A549 treated with Mapracorat at 1 μM for 4 hours (cell line): ENCODE results near the gene ZBTB45. TPM values are rescaled to one million over a fixed set of nuclear protein-coding genes. Genes with fewer than 3 reads are reported as not detected.

ENCODE experiments used
- total RNA-seq: library from RNA; stranded (reverse); fragments of 200-300 nt; extraction: Qiagen RNA extraction; gene quantifications from 5 replicates; pipeline ENCODE4 v1.2.3, GENCODE V29; 2022

The ZBTB45 gene
- 14.1 to 20.4 TPM (median 19.7 TPM) in 5 replicates for total RNA-seq

GRCh38 chr19:58519355-58520256 lies at the start of gene ZBTB45:
ZBTB45 (minus strand) TSS chr19:58519810; CDS start chr19:58517673, 2,137 bp downstream.

GRCh38 chr19:58558066-58558622 lies 38.5 kb upstream of the ZBTB45 start, which contains the start of gene UBE2M:
UBE2M (minus strand) TSS chr19:58558611; CDS start chr19:58558381, 230 bp downstream.

DNA sequence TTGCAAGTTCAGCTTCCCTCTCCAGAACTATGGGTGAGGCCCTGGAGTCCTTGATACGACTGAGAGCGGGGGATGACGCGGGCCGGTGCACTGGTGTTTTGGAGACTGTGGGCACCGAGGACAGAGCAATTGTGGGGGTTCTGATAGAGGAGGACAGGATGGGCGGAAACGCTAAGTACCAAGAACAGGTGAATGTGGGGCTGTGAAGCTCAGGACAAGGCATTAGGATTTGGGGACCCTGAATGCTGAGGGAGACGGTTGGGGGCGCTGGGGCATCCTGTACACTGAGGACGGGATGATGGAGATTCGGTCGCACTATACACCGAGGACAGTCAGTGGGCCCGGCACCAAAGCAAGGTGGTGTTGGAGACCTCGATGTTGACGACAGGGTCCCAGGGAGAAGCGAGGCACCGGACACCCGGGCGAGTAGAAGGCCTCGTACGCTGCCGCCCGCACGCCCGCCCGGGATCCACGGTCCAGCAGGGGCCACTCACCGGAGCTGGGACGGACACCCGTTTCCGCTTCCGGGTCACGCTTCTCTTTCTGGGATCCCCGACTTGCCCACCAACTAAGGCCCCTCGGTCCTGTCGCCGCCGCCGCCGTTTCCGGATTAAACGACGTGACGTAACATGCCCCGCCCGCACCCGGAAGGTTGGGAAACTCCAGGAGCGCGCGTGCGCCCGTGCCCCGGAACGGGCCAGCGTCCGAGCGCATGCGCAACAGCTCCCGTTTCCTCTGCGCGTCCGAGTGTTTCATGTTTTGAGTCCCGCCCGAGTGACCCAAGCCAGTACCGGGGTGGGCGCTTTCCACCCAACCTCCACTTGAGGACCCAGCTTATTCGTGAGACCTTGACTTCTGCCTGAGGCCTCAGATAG lies 35.1 kb upstream of the ZBTB45 start, which contains the start of gene CHMP2A:
CHMP2A (minus strand) TSS at position 612 of the 875 bp plus-strand sequence. CDS start 893 bp downstream, outside the sequence.

DNA sequence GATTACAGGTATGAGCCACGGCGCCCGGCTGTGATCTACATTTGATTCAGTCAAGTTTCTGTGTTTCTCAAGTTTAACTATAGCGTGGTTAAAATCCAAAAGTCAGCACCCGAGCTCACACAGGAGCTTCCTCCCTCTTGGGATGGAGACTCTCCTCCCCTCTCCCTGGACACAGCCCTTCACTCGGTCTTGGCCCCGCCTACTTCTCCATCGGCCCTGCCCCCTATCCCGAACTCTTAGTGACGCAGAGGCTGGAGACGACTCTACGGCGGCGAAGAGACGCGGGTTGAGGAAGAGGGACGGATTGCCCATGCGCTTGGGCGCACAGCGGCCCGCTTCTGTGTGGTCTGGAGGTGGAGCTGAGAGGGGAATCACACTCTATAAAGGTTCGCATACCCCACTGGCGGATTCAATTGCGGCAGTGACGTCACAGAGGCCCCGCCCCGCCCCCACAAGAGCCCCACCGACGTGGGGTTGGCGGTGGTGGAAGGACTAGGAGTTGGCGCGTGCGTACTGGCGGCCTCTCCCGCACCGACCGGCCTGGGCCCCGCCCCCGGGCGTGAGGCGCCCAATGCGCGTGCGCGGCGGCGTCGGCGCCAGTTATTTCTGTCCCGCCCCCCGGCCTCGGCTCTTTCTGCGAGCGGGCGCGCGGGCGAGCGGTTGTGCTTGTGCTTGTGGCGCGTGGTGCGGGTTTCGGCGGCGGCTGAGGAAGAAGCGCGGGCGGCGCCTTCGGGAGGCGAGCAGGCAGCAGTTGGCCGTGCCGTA lies 24.4 kb upstream of the ZBTB45 start, which contains the start of gene TRIM28:
TRIM28 (plus strand) TSS at position 239 of the 765 bp plus-strand sequence. CDS start 694 bp downstream, outside the sequence.

DNA sequence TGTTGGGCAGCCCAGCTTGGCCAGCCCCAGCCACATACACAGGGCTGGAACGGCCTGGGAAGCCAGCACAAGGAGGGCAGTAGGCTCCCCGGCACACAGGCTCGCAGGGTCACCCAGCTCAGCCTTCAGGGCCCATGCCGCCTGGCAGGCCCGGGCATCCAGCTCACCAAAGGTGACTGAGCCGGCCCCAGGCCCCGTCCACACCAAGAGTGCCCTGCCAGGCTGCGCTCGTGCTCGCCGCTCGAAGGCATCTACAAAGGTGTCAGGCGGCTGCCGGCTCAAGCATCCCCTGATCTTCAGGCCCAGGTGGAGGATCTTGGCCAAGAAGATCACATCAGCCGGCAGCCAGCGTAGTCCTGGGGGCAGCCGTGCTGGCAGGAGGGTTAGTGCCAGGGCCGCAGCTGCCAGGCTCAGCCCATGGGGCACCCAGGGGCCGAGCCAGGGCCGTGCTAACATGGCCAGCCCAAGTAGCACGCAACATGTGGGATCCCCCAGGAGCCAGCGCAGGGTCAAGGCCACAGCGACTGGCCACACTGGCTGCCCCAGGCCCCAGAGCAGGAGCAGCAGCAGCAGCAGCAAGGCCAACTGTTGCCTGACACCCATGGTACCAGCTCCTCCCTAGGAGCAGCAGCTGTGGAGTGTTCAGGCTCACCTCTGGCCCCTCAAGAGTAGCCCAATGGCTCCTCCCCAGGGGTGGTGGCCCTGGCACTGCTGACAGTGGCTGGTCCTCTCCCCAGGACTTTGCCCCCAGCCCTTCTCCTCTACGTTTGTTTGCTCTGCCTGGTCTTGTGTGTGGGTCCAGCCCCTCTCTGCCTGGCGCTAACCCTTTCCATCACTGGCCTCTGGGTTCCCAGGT lies 8.0 kb downstream of the ZBTB45 start, which contains the start of gene SLC27A5:
SLC27A5 (minus strand) TSS at position 640 of the 856 bp plus-strand sequence; CDS start at position 603, 37 bp downstream.

GRCh38 chr19:58475714-58476497 lies 43.7 kb downstream of the ZBTB45 start, which contains the start of gene ZNF446:
ZNF446 (plus strand) TSS chr19:58476352; CDS start chr19:58477219, 867 bp downstream.

DNA sequence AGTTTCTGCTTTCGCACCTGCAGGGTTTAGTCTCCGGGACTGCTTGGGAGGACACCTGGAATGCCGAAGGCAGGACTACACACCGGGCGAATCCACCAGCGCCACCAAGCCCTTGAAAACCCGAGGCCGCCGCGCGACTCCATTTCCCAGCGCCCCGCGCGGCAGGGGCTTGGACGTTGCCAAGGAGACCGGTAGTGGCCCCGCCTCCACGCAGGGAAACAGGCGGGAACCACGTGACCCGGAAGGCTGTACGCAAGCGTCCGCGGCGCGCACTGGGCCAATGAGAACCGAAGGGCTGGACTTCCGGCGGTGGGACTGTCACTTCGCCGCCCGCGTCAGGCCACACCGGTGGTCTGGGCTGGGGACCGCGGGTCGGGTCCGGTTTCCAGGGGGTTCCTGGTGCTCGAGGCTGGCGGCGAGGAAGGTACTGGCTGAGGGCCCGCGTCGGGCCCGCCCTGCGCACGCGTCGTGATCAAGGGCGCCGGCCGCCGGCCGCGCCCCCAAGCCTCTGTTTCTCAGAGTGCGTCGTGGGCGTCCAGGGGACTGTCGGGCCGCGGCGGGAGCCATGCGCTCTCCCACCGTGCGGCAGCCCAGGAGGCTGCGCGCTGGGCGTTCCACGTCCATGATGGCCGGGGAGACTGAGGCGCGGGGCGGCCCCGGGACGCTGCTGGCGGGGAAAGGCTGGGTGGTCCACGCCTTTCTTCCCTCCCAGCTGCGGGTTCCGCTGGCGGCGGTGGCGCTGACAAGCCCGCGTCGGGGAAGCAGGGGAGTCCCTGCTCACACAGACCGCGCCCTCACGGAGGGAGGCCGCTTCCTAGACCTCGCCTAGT lies 52.6 kb downstream of the ZBTB45 start, which contains the start of gene ZNF324:
ZNF324 (plus strand) TSS at position 321 of the 830 bp plus-strand sequence. CDS start 2,106 bp downstream, outside the sequence.

Other genes with a start within 250 kb of the ZBTB45 start
- 0.80 to 1.2 TPM (median 0.93 TPM) in 5 replicates for gene ZNF8, start 240.9 kb downstream of the ZBTB45 start, total RNA-seq
- gene ERVK3-1, start 214.4 kb downstream of the ZBTB45 start, total RNA-seq = 84.3 to 105 TPM (median 89.0 TPM) in 5 replicates
- gene ZSCAN22, start 192.8 kb downstream of the ZBTB45 start, total RNA-seq = 2.1 to 3.0 TPM (median 2.4 TPM) in 5 replicates
- gene A1BG, start 166.3 kb downstream of the ZBTB45 start, total RNA-seq = 8.7 to 15.9 TPM (median 14.4 TPM) in 5 replicates
- 0.91 to 1.7 TPM (median 1.3 TPM) in 5 replicates for gene ZNF497, start 157.1 kb downstream of the ZBTB45 start, total RNA-seq
- 0.79 to 1.6 TPM (median 1.4 TPM) in 5 replicates for gene ZNF837, start 138.8 kb downstream of the ZBTB45 start, total RNA-seq
- 2,297 to 2,583 TPM (median 2,408 TPM) in 5 replicates for gene RPS5, start 132.5 kb downstream of the ZBTB45 start, total RNA-seq
- 0.18 to 0.37 TPM (median 0.23 TPM) in 4 of 5 replicates, not detected in the other for gene RNF225, start 124.2 kb downstream of the ZBTB45 start, total RNA-seq
- gene ZNF584, start 111.2 kb downstream of the ZBTB45 start, total RNA-seq = 16.9 to 19.7 TPM (median 18.2 TPM) in 5 replicates
- gene ZNF132, start 79.7 kb downstream of the ZBTB45 start, total RNA-seq = 0.12 to 0.19 TPM (median 0.12 TPM) in 4 of 5 replicates, not detected in the other
- 6.3 to 6.9 TPM (median 6.6 TPM) in 5 replicates for gene ZNF324B, start 68.2 kb downstream of the ZBTB45 start, total RNA-seq
- 9.1 to 11.1 TPM (median 10.4 TPM) in 5 replicates for gene ZNF324, start 52.7 kb downstream of the ZBTB45 start, total RNA-seq
- 10.2 to 13.0 TPM (median 12.3 TPM) in 5 replicates for gene ZNF446, start 43.5 kb downstream of the ZBTB45 start, total RNA-seq
- 21.6 to 34.9 TPM (median 30.9 TPM) in 5 replicates for gene SLC27A5, start 7.8 kb downstream of the ZBTB45 start, total RNA-seq
- 628 to 732 TPM (median 680 TPM) in 5 replicates for gene TRIM28, start 24.3 kb upstream of the ZBTB45 start, total RNA-seq
- gene CHMP2A, start 35.3 kb upstream of the ZBTB45 start, total RNA-seq = 191 to 219 TPM (median 202 TPM) in 5 replicates
- 130 to 146 TPM (median 138 TPM) in 5 replicates for gene UBE2M, start 38.8 kb upstream of the ZBTB45 start, total RNA-seq
- gene MZF1, start 53.5 kb upstream of the ZBTB45 start, total RNA-seq = 10.2 to 17.3 TPM (median 15.3 TPM) in 5 replicates